ENCODE measurements around the gene IGLL5. TPM values are rescaled to one million over a fixed set of nuclear protein-coding genes. Genes with fewer than 3 reads are reported as not detected.

IGLL5 gene
- total RNA-seq, 2 donors from 2014 or later, result not detected

DNA sequence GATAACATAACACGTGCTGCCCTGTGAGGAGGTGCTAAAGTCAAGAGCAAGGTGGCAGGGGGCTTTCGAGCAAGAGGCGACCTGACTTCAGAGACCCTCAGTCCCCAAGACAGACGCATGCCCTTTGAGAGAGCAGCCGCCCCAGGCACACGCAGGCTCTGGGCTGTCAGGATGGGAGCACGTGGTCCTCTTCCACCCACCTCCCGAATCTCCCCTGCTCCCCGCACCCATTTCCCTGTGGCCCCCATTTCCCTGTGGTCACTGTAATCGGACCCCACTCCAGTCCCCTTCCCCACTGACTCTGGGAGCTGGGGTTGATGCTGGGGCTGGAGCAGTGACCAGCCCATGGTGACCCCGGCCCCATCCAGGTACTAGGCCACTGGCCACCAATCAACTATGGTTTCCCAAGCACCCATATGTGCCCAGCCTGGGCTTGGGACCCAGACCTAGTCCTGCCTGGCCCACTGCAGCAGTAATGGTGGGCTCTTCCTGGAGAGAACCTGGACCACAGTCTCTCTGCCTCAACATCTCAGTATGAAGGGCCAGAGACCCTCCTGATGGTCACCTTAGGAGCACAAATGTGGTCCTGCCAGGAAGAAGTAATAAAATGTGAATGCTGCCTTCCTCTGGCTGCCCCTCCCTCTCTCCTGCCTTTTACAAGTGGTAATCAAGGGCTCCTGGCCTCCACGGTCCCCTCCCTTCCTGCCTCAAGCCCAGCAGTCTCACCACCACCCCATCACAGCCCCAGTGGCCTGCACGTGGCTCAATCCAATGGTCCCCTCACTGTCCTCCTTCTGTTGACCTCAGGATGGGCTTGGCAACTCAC is 39.0 kb downstream of the IGLL5 start:
- Mint-ChIP-seq H3K9me3 (no peaks in the 10 kb centered on the region), H3K27ac (no peak overlapping the region), H3K36me3 (no peaks in the 10 kb centered on the region)
- ATAC-seq, result no peak
- no peak for DNase-seq (ENCODE audit: low spot score in 2 of 2)

DNA sequence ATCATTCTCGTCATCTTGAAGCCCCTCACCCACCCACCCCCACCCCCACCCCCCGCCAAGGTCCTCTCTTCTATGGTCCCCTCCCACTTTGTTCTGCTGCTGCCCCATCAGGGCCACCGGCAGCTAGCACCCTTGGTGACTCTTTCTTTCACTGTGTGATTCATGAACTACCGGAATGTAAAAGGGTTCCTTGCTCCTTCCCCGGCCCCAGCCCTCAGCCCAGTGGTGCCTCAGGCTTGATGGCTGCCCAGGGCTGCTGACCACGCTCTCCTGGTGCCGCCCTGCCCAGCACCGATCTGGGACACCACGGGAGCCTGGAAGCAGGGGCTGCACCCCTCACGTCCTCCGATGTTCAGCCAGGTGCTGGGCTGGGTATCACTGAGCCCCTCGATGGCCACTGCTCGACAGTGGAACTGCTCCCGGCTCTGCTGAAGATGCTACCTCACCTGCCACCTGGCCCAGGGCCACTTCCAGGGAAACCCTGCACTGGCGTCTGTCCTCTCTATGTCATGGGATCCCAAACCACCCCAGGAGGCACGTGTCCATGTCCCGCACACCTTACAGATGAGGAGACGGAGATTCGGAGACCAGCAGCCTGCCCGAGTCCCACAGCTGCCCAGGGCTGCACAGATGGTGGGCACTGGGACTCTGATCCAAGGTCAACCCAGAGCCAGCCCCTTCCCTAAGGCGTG is 39.7 kb downstream of the IGLL5 start:
- H3K9me3 Mint-ChIP-seq, result no peaks in the 10 kb centered on the region
- no peak for ATAC-seq
- H3K36me3 Mint-ChIP-seq, result no peaks in the 10 kb centered on the region
- DNase-seq (ENCODE audit: low spot score in 2 of 2), result no peak
- no peak overlapping the region for H3K27ac Mint-ChIP-seq

DNA sequence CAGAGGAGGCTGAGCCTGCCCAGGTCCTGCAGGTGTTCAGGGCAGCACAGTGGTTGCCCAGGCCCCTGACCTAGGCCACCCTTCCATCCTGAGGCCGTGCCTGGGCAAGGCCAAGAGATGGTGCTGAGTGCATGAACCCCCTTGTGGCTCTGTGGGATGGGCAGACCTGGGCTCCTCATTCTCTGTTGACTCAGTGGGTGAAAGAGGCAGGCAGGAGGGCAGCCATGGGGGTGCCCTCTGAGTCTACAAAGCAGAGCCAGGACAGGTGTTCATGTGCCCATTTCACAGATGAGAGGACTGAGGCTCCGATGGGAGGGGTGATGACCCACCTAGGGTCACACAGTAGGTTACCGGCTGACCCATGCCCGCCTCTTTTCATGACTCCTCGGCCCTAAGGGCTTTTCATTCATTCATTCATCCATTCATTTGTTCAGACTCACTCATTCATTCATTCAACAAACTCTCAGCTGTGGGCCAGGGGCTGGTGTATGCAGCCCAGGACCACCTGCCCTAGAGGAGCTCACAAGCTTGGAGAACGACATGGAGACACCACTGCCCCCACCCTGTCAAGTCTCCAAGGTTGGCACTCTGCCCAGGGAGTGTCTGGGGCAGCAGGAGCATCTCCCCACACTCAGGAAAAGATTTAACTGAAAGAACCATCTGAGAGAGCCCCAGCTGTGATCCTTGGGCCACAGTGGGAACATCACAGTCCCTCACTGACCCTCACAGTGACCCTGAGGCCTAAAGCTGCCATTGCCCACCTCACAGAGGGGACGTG is 40.5 kb downstream of the IGLL5 start:
- no peak for ATAC-seq

DNA sequence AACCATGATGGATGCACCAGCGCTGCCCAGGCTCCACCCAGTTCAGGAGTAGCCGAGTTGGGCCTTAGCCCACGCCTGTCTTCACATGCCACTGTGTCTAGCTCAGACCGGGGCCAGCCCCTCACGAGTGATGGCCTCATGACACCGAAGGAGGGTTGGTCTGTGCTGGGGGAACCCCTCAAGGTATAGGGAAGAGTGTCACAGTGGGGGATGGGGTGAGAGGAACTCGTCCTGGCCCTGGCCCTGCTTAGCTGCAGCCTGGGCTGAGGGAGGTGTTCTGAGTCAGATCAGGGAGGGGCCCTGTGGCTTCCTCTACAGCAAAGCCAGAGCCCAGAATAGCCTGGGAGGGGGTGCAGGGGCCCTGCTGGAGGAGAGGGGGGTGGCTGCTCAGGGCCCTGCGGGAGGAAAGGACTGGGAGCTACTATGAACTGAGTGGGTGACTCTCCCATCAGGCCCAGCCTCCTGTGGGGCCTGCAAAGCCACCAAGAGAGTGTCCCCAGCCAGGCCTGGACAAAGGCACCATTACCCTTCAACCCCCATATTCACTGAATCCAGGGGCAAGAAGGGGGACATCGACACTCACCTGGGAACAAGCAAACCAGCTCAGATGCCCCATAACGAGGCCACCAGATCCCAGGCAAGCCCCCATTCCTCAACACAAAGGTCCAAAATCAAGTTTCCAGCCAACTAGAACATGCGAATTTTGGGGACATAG is 41.2 kb downstream of the IGLL5 start:
- H3K27ac Mint-ChIP-seq, result no peak overlapping the region

More for the DNA sequence above, 40.5 kb downstream of the IGLL5 start:
- no peak for DNase-seq (ENCODE audit: low spot score in 2 of 2)
- H3K27ac Mint-ChIP-seq, result no peak overlapping the region
- H3K36me3 Mint-ChIP-seq, result no peaks in the 10 kb centered on the region
- no peaks in the 10 kb centered on the region for H3K9me3 Mint-ChIP-seq

DNA sequence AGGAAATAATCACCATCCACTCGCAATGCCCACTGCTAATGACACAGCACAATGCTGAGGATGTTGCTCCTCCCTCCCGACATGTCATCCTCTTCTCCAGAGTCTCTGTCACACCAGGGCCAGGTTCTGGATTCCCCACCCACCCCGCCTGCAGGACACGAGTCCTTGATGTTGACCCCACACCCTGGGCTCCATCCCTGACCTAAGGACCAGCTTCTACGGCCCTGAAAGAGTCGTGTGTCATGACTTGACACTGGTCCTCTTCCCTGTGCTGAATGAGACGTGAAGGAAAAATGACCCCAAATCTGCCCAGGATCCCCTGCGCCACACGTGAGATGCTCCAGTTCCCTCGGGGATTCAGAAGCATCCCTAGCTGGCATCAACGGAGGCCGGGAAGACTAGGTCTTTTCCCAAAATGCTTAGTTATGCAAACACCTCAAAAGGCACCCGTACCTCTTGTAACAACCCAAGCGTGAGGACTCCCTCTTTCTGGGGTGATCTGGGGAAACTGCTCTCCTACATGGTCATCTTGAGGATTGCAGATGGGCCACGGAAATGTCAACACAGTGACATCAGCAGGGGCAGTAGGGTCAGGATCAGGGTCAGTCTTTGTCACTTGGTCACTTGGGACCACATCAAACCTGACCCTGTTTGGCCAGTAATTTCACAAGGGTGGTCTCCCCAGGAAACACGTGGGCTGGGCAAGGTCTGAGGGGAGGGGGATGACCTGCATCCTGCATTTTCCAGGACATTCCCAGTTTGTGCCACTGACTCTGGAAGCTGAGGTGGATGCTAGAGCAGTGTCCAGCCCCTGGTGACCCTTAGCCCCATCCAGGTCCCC is 42.0 kb downstream of the IGLL5 start:
- no peak for ATAC-seq

More for the DNA sequence above, 41.2 kb downstream of the IGLL5 start:
- Mint-ChIP-seq H3K9me3 (no peaks in the 10 kb centered on the region), H3K36me3 (no peaks in the 10 kb centered on the region)
- ATAC-seq (peak; percentile 89 to 97), DNase-seq (ENCODE audit: low spot score in 2 of 2) (no peak)

DNA sequence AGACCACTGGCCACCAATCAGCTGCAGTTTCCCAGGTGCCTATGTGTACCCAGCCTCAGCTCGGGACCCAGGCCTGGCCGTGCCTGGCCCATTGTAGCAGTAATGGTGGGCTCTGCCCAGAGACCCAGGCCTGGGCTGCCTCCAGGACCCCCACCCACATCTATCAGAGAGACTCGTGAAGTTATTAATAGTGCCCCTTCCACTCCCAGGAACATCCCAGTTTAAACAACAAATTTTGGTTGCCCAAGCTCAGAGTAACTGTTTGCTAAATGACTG is 42.5 kb downstream of the IGLL5 start:
- Mint-ChIP-seq H3K9me3 (no peaks in the 10 kb centered on the region), H3K27ac (no peak overlapping the region), H3K36me3 (no peaks in the 10 kb centered on the region)
- DNase-seq (ENCODE audit: low spot score in 2 of 2), result no peak
- ATAC-seq, result no peak

More for the DNA sequence above, 42.0 kb downstream of the IGLL5 start:
- DNase-seq (ENCODE audit: low spot score in 2 of 2), result no peak
- no peaks in the 10 kb centered on the region for H3K9me3 Mint-ChIP-seq
- H3K36me3 Mint-ChIP-seq, result no peaks in the 10 kb centered on the region
- H3K27ac Mint-ChIP-seq, result no peak overlapping the region

DNA sequence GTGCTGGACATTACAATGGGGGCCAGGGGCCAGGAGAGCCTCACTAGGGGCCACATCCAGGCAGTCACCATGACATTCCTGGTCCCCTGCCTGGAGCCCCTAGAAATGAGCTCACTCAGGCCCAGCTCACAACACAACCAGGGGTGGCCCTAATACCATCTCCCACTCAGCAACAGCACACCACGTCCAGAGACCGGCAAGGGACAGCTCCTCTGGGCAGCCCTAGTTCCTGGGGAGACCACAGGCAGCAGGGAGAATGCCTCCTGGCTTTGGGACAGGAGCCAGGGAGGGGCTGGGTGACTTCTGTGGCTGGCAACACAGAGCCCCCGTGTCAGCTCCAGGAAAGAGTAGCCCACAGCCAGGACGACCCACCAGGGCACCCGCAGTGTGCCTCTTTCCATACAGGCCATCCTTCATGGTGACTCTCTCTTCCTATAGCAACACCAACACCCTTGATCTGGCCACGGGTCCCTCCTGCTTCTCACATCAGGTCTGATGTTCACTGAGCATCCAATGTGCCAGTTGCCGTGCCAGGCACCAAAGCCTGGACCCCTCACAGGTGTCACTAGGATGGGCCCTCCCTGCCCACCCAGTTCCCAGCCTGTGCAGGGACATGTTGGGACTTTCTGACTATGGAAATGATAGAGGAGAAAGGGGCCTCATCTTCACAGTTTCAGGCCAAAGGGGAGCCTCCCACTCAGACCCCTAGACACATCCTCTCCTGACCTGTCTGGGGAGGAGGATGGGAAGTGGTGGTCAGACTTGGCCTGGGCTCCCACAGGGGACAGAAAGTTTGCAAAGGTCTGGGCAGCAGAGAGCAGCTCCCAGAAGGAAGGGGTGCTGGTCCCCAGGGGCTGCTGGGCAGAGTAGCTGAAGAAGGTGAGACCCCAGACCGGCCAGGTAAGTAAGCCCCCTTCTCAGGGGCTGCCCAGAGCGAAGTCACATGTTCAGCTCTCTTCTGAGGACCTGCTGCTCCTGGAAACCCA is 43.2 kb downstream of the IGLL5 start:
- DNase-seq (ENCODE audit: low spot score in 2 of 2), result no peak
- peak overlapping the region in 1 of 2 donors; percentile 55 for H3K27ac Mint-ChIP-seq
- no peaks in the 10 kb centered on the region for H3K36me3 Mint-ChIP-seq
- no peaks in the 10 kb centered on the region for H3K9me3 Mint-ChIP-seq
- ATAC-seq, result no peak

DNA sequence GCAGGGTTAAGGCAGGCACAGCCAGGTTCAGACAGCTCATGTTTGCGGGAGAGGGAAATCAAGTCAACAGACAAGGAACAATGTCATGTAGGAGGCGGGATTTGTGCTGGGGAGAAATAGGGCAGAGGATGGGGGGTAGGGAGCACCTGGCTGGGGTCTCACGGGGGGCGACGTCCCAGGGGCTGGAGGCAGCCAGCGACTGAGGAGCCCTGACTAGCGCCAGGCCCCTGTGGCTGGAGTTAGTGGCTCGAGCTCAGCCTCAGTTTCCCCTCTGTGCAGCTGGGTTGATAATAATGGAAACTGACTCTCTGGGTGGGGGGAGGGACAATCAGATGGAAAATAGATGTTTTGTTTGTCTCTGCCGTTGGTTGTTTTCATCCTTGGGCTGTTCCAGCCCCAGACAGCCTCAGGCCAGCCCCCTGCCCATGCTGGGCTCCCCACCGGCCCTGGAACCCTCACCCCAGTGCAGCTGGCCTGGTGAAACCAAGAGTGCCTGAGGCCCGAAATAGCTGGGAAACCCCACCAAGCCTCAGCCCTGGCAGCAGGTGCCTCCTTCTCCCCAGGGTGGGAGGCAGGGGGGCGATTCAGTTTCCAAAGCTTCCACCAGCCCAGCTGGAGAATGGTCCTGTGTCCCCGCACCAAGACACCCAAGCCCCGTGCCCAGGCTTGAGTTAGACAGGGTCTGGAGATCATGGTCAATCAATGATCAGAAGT is 44.1 kb downstream of the IGLL5 start:
- ATAC-seq (no peak), DNase-seq (ENCODE audit: low spot score in 2 of 2) (no peak)
- no peaks in the 10 kb centered on the region for H3K9me3 Mint-ChIP-seq
- H3K36me3 Mint-ChIP-seq, result no peaks in the 10 kb centered on the region
- H3K27ac Mint-ChIP-seq, result no peak overlapping the region

DNA sequence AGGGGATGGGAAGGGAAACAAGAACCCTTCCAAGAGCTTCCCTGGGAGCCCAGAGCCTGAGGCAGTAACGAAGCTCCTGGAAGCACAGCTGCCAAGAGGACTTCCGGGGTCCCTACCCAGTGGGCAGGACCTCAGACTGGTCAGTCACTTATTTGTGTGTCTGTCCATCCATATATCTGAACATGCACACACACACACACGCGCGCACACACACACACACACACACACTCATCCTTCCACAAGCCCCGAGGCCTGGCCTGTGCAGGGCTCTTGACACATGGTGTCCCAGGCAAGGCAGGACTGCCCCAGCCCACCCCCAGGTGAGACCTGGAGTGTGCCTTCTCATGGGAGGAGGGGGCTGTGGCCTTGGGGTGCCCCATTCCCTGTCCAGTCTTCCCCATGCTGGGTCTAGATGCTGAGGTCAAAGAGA is 44.9 kb downstream of the IGLL5 start:
- Mint-ChIP-seq H3K27ac (peak overlapping the region in 1 of 2 donors; percentile 48), H3K36me3 (no peaks in the 10 kb centered on the region), H3K9me3 (no peaks in the 10 kb centered on the region)
- DNase-seq (ENCODE audit: low spot score in 2 of 2), result no peak
- ATAC-seq, result no peak

DNA sequence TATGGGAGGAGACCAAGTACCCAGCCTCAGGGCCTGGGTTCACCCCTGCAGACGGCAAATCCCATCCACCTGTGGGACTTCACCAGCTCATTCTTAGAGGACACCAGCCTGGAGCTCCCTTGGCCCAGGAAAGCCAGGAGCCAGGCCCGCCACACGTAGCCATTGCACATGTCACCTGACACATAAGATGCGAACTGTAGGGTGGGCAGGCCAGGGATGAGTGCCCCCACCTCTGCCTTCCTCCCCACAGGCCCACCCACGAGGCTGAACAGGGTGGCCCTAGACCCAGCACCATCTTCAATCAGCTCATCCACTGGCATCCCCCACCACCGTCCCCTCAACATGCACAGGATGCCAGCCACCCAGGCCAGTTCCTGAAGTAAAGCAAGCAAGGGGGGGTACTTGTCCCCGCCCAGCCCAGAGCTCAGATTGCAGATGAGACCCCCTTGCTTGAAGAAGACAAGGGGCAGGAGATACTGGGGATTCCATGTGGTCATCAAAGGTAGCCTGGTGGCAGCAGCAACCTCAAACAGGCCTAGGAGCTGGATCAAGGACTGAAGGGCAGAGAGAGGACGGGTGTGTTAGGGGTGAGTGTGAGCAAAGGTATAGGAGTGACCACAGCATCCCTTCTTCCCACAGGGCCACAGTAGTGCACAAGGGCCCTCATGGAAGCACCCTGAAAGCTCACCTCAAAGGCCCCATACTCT is 45.6 kb downstream of the IGLL5 start:
- no peak for ATAC-seq
- H3K27ac Mint-ChIP-seq, result peak overlapping the region; percentile 29 to 48

DNA sequence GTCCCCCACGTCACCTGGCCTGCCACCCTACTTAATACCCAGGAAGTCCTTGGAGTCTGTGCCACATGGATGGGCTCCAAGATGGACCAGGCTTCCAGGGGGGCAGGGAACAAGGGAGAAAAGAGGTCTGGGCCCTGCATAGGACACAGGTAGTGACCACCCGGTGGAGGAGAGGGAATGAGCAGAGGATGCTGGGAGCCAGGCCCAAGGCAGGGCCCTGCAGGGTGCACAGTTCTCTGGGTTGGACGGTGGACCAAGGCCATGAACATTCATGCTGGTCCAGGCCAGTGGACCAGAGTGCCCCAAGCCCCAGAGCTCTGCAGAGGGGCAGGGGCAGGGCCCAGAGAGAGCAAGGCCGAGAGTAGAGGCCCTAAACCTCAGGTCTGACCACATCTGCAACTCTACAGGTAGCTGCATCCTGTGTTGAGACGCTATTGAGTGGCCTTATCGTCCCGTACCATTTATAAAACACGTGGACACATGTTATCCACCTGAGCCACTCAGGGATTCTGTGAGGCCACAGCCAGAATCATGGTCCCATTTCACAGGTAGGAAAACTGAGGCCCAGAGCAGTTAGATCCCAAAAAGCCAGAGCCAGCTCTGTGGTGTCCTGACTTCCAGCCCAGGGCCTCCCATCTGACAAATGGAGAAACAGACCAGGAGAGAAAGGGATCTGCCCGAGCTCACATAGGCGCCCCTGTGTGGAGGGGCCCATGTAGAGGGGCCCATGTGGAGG is 46.4 kb downstream of the IGLL5 start:
- Mint-ChIP-seq H3K27ac (peak overlapping the region in 1 of 2 donors; percentile 48), H3K9me3 (no peaks in the 10 kb centered on the region), H3K36me3 (no peaks in the 10 kb centered on the region)
- DNase-seq (ENCODE audit: low spot score in 2 of 2), result no peak
- ATAC-seq, result no peak

More for the DNA sequence above, 45.6 kb downstream of the IGLL5 start:
- Mint-ChIP-seq H3K36me3 (no peaks in the 10 kb centered on the region), H3K9me3 (no peaks in the 10 kb centered on the region)
- DNase-seq (ENCODE audit: low spot score in 2 of 2), result no peak

DNA sequence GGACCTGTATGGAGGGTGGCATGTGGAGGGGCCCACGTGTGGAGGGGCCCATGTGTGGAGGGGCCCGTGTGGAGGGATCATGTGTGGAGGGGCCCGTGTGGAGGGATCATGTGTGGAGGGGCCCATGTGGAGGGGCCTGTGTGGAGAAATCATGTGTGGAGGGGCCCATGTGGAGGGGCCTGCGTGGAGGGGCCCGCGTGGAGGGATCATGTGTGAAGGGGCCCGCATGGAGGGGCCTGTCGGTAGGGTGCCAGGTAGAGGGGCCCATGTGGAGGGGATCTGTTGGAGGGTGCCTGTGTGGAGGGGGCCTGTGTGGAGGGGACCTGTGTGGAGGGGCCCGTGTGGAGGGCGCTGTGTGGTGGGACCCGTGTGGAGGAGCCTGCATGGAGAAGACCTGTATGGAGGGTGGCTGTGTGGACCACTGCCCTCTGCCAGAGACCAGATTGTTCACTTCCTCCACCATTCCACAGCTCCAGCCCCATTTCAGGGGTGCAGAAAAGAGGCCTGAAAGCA is 47.0 kb downstream of the IGLL5 start:
- H3K27ac Mint-ChIP-seq, result peak overlapping the region in 1 of 2 donors; percentile 55
- H3K9me3 Mint-ChIP-seq, result no peaks in the 10 kb centered on the region
- no peaks in the 10 kb centered on the region for H3K36me3 Mint-ChIP-seq
- DNase-seq (ENCODE audit: low spot score in 2 of 2) (no peak), ATAC-seq (no peak)

DNA sequence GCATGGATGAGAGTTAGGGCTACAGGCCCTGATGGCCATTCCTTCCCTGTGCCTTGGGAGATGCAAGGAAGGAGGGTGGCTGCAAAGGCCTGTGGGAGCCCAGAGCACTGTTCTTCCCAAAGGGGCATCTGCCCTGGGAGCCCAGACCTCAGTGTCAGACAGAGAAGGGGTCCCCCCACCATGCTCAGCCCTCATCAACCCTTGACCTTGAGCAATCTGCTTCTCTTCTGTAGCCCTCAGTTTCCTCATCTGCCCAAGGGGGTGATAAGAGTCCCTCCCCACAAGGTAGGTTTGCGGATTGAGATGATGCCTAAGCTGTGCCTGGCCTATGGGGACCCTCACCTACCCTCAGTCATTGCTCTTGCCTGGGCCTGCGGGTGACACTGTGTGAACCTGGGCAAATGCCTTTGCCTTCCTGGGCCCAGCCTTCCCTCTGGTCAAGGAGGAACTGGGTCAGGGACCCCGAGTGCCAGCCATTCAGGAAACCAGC is 47.5 kb downstream of the IGLL5 start:
- DNase-seq (ENCODE audit: low spot score in 2 of 2), result no peak
- Mint-ChIP-seq H3K36me3 (no peaks in the 10 kb centered on the region), H3K9me3 (no peaks in the 10 kb centered on the region), H3K27ac (peak overlapping the region in 1 of 2 donors; percentile 55)
- ATAC-seq, result peak in 1 of 2 donors; percentile 36
